Measurements from ENCODE around the gene CEBPZ. TPM values are rescaled to one million over a fixed set of nuclear protein-coding genes. Genes with fewer than 3 reads are reported as not detected.

The CEBPZ gene
- total RNA-seq, 2 experiments from 2014 or later: 34.9 to 57.2 TPM

DNA sequence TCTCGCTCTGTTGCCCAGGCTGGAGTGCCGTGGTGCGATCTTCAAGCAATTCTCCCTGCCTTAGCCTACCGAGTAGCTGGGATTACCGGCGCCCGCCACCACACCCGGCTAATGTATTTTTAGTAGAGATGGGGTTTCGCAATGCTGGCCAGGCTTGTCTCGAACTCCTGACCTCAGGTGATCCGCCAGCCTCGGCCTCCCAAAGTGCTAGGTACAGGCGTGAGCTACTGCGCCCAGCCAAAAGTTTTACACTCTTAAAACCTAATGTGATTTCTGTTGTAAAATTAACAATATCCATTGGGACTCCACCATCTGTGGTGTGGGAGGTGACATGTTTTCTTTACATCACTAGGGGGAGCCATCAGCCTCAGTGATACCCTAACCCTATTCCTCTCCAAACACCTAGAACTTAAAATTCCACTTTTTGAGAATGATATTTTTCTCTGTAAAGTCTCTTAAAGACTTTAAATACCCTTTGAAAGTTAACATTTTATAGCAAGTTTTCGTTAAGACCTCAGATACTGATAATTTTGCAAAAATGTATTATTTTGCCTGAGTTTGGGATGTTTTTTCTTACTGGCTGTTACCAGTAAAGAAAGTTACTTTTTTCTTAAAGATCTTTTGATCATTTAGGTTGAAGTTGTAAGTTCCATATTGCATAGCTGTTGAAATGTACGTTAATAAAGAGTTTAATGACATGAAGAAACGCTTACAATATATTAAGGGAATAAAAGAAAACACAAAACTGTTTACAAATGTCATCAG lies 63.0 kb downstream of the CEBPZ start:
- H3K9me3 ChIP-seq (ENCODE audit: low read length): peaks cover 15% of the 10 kb centered on the region
- no TSS peak for BruUV-seq (replicated peaks)
- no peaks in the 10 kb centered on the region for H4K20me1 ChIP-seq (ENCODE audit: insufficient read depth, low read length)
- peak; percentile 60 for DNase-seq (ENCODE audit: low spot score)
- intact Hi-C loops (cut with micrococcal nuclease; ENCODE audit: unreplicated experiment): loop anchor here (2.0 to 10.0 kb wide), 5 partner anchors 94 to 709 kb away; no protein-coding TSS in a partner anchor
- no peak overlapping the region for H3K4me3 ChIP-seq (ENCODE audit: low read depth, low read length, poor library complexity, severe bottlenecking)
- H3K36me3 ChIP-seq (ENCODE audit: insufficient read depth, low read length): no peaks in the 10 kb centered on the region
- H2AFZ ChIP-seq (ENCODE audit: low read length): 0 out of 2 replicates have a peak overlapping the region, but pooled peaks have one; percentile 31
- H3K9me2 ChIP-seq (ENCODE audit: insufficient read depth, low read length): no peaks in the 10 kb centered on the region
- ChIA-PET POLR2A (no interaction called here), CTCF (ENCODE audit: unreplicated experiment) (no interaction called here)
- no peaks in the 10 kb centered on the region for H3K4me1 ChIP-seq (ENCODE audit: insufficient read depth, low read length, poor library complexity, severe bottlenecking)
- TF ChIP-seq, protein P1, sequence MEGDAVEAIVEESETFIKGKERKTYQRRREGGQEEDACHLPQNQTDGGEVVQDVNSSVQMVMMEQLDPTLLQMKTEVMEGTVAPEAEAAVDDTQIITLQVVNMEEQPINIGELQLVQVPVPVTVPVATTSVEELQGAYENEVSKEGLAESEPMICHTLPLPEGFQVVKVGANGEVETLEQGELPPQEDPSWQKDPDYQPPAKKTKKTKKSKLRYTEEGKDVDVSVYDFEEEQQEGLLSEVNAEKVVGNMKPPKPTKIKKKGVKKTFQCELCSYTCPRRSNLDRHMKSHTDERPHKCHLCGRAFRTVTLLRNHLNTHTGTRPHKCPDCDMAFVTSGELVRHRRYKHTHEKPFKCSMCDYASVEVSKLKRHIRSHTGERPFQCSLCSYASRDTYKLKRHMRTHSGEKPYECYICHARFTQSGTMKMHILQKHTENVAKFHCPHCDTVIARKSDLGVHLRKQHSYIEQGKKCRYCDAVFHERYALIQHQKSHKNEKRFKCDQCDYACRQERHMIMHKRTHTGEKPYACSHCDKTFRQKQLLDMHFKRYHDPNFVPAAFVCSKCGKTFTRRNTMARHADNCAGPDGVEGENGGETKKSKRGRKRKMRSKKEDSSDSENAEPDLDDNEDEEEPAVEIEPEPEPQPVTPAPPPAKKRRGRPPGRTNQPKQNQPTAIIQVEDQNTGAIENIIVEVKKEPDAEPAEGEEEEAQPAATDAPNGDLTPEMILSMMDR (conservative IDR thresholded peaks at IDR 0.05; ENCODE audit: low read length): peak; percentile 94
- TF ChIP-seq EZH2phosphoT487 (IDR thresholded peaks at IDR 0.05; ENCODE audit: borderline replicate concordance, low read depth, low read length): no peak
- no peaks in the 10 kb centered on the region for H3K79me2 ChIP-seq (ENCODE audit: insufficient read depth, low read depth, low read length)
- H3K4me2 ChIP-seq (ENCODE audit: low read length): no peak overlapping the region
- no peak overlapping the region for H3K27ac ChIP-seq (ENCODE audit: low read depth, low read length, poor library complexity, severe bottlenecking)

DNA sequence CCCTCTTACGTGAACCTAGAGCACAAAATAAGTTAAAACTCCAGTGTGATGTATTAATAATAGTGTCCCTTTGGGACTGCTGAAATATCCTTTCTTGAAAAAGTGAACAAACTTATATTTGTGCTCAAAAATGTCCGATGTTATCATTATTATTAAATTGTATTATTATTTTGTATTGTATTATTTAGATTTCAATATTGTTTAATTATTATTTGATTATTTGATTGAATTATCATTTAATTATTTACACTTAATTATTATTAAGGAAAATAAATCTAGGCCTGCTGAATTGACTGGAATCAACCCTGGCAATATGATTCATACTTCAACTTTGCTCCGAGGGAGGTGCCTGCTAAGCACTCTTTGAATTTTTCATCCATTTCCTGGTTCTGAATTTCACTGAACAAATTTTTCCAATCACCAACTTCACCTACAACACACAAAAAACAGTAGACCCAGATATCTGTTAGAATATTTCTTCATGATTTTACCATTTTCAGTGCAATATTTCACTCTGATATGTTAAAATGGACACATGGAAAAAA lies 63.7 kb downstream of the CEBPZ start:
- ChIA-PET POLR2A (interaction anchor here (0.7 to 1.3 kb wide), 3 partner anchors 77 to 204 kb away, joined by 3 read pairs; no protein-coding TSS in a partner anchor), CTCF (ENCODE audit: unreplicated experiment) (no interaction called here)
- Histone ChIP-seq H3K36me3 (ENCODE audit: insufficient read depth, low read length) (no peaks in the 10 kb centered on the region), H3K79me2 (ENCODE audit: insufficient read depth, low read depth, low read length) (no peaks in the 10 kb centered on the region), H3K4me3 (ENCODE audit: low read depth, low read length, poor library complexity, severe bottlenecking) (no peak overlapping the region), H3K9me3 (ENCODE audit: low read length) (peaks cover 15% of the 10 kb centered on the region), H3K4me2 (ENCODE audit: low read length) (no peak overlapping the region), H4K20me1 (ENCODE audit: insufficient read depth, low read length) (no peaks in the 10 kb centered on the region), H3K9me2 (ENCODE audit: insufficient read depth, low read length) (no peaks in the 10 kb centered on the region), H2AFZ (ENCODE audit: low read length) (no peak overlapping the region), H3K4me1 (ENCODE audit: insufficient read depth, low read length, poor library complexity, severe bottlenecking) (no peaks in the 10 kb centered on the region), H3K27ac (ENCODE audit: low read depth, low read length, poor library complexity, severe bottlenecking) (no peak overlapping the region)
- BruUV-seq (replicated peaks): no TSS peak
- intact Hi-C loops (cut with micrococcal nuclease; ENCODE audit: unreplicated experiment): loop anchor here (2.0 to 10.0 kb wide), 5 partner anchors 95 to 710 kb away; no protein-coding TSS in a partner anchor
- DNase-seq (ENCODE audit: low spot score): no peak
- no peak for TF ChIP-seq EZH2phosphoT487 (IDR thresholded peaks at IDR 0.05; ENCODE audit: borderline replicate concordance, low read depth, low read length)
- TF ChIP-seq, protein P1 (conservative IDR thresholded peaks at IDR 0.05; ENCODE audit: low read length): no peak
